GM13976 (cell line): ENCODE results near the gene KDM8.

Experiments
- DNase-seq: peaks from one replicate; pipeline ENCODE4 v3.0.0; 2012; ENCODE audit warnings: low spot score
- in situ Hi-C: fragments of 300-500 bp; cut with MboI; formaldehyde crosslinking; loops from one replicate; pipeline ENCODE4 v1.12.0; 2022; ENCODE audit warnings: low sequenced_read_pairs, mixed read lengths, inconsistent platforms; ENCODE audit not compliant: unreplicated experiment
- TF ChIP-seq, protein P1 (sequence below): IDR thresholded peaks from 2 replicates; pipeline ENCODE4 v1.5.1; 2012; ENCODE audit warnings: borderline replicate concordance, mild to moderate bottlenecking; ENCODE audit not compliant: insufficient read depth; ENCODE audit errors: extremely low read depth, missing control alignments, control extremely low read depth

The KDM8 gene

DNA sequence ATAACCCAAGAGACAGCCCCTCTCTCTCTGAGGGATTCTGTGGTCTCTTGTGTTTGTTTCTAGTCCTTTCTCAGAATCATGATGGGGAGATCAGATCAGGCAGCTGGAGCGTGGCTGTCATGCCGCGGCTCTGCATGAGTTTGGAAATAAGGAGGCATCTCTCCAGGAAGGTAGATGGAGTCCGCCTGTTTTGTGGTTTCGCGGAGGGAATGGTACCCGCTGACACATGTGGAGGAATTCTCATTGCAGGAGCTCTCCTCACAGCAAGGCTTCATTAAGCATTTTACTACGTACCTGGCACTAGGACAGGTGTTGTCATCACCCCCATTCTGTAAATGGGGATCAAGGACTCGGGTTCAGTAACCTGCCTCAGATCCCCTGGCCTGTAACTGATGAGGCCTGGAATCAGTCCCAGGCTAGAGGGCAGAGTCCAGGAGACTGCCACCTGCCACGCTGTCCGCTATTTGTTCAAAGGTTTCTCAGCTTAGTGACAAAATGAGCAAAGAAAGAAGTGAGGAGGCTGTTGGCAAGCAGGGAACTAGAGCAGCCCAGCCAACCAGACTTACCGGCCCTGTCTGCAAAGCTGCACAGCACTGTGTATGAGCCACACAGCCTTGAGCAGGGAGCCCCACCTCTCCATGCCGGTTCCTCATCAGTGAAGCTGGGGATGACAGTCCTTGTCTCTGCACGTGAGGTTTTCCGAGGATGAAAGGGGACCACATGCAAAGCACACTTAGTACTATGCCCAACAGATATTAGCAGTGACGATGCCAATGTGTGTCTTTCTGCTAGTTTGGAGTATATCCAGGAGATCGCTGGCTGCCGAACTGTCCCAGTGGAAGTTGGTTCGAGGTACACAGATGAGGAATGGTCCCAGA is 11.0 kb downstream of the KDM8 start:
- DNase-seq = no peak
- in situ Hi-C loops = no loop called here
- TF ChIP-seq, protein P1, sequence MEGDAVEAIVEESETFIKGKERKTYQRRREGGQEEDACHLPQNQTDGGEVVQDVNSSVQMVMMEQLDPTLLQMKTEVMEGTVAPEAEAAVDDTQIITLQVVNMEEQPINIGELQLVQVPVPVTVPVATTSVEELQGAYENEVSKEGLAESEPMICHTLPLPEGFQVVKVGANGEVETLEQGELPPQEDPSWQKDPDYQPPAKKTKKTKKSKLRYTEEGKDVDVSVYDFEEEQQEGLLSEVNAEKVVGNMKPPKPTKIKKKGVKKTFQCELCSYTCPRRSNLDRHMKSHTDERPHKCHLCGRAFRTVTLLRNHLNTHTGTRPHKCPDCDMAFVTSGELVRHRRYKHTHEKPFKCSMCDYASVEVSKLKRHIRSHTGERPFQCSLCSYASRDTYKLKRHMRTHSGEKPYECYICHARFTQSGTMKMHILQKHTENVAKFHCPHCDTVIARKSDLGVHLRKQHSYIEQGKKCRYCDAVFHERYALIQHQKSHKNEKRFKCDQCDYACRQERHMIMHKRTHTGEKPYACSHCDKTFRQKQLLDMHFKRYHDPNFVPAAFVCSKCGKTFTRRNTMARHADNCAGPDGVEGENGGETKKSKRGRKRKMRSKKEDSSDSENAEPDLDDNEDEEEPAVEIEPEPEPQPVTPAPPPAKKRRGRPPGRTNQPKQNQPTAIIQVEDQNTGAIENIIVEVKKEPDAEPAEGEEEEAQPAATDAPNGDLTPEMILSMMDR = no peak

GRCh38 chr16:27215660-27216059 is 12.3 kb downstream of the KDM8 start:
- in situ Hi-C loops = no loop called here
- DNase-seq = no peak
- TF ChIP-seq, protein P1 = no peak

- no peak for DNase-seq
- TF ChIP-seq, protein P1 = no peak
- in situ Hi-C loops = no loop called here
Observed at GRCh38 chr16:27216297-27216885, 13.1 kb downstream of the KDM8 start.

DNA sequence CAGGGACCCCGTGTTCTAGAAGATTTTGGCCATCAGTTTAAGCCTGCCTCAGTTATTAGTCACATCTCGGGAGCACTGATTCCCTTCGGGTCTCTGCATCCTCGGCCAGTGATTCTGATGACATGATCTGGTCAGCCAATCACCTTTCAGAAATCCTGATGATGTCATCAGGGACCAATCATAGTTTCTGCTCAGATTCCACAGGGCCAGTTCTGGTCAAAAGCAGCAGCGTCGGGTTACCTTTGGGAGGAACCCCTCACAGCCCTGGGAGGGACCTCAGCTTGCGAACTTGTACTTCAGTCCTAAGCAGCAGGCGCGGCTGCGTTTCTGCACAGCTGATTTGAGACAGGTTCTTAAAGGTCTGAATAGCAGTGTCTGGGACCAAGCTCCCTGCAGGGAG is 13.9 kb downstream of the KDM8 start:
- in situ Hi-C loops = no loop called here
- TF ChIP-seq, protein P1 = no peak
- DNase-seq = peak; percentile 32

GRCh38 chr16:27218756-27219155 is 15.4 kb downstream of the KDM8 start:
- in situ Hi-C loops = no loop called here
- TF ChIP-seq, protein P1 = no peak
- DNase-seq = no peak

DNA sequence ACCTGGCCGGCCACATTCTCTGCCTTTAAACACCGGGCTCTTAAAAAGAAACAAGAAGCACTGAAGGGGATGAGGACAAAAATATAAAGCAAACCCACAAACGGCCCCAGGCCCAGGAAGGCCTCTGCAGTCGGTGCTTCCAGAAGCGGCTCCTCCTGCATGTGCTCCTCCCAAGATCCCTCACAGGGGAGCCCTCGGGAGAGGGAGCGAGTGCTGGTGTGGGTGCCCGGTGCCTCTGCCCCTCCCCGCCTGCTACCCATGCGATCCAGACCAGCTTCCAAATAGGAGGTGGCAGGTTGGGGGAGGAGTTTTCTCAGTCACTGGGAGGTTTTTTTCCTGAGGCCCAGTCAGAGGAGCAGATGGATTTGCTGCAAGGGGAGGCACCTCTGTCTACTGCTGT is 15.8 kb downstream of the KDM8 start:
- DNase-seq = no peak
- TF ChIP-seq, protein P1 = no peak
- in situ Hi-C loops = no loop called here

GRCh38 chr16:27220120-27220519 is 16.8 kb downstream of the KDM8 start:
- DNase-seq = peak; percentile 18
- in situ Hi-C loops = no loop called here
- TF ChIP-seq, protein P1 = no peak
